Breast epithelium (tissue), 3 donors: ENCODE results near the gene ATP2C1.

Experiments
- POLR2A ChIP-seq: fragments of 450-650 bp; IDR thresholded peaks from one replicate; pipeline ENCODE4 v1.6.1; 2016; ENCODE audit warnings: antibody characterized with exemption, mild to moderate bottlenecking, moderate library complexity
- POLR2AphosphoS5 ChIP-seq, 3 donors: sonication (generic); formaldehyde crosslinking; IDR thresholded peaks; one replicate each; pipeline ENCODE4 v1.6.1; 2017; ENCODE audit warnings: antibody characterized with exemption in 3 of 3
- TF ChIP-seq, protein P1 (sequence below), 3 donors: fragments of 450-650 bp; IDR thresholded peaks; one replicate each; pipeline ENCODE4 v1.5.1; 2016 to 2017; ENCODE audit warnings: antibody characterized with exemption in 3 of 3, mild to moderate bottlenecking in 3 of 3, moderate library complexity in 3 of 3

DNA sequence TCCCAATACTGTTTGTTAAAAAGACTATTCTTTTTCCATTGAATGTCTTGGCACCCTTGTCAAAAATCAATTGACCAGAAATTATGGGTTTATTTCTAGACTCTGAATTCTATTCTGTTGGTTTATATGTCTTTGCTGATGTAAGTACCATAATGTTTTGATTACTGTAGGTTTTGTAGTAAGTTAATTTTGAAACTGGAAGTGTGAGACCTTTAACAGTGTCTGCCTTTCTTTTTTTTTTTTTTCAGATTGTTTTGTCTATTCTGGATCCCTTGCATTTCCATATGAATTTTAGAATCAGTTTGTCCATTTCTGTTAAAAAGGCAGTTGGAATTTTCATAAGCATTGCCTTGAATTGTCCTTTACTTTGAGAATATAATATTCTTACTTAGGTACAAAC is 13.6 kb downstream of the ATP2C1 start:
- TF ChIP-seq, protein P1, sequence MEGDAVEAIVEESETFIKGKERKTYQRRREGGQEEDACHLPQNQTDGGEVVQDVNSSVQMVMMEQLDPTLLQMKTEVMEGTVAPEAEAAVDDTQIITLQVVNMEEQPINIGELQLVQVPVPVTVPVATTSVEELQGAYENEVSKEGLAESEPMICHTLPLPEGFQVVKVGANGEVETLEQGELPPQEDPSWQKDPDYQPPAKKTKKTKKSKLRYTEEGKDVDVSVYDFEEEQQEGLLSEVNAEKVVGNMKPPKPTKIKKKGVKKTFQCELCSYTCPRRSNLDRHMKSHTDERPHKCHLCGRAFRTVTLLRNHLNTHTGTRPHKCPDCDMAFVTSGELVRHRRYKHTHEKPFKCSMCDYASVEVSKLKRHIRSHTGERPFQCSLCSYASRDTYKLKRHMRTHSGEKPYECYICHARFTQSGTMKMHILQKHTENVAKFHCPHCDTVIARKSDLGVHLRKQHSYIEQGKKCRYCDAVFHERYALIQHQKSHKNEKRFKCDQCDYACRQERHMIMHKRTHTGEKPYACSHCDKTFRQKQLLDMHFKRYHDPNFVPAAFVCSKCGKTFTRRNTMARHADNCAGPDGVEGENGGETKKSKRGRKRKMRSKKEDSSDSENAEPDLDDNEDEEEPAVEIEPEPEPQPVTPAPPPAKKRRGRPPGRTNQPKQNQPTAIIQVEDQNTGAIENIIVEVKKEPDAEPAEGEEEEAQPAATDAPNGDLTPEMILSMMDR (IDR thresholded peaks at IDR 0.05): no peak
- TF ChIP-seq POLR2A (no peak), POLR2AphosphoS5 (IDR thresholded peaks at IDR 0.05) (no peak)
